ENCODE results near the gene CUEDC1.

Gene CUEDC1

DNA sequence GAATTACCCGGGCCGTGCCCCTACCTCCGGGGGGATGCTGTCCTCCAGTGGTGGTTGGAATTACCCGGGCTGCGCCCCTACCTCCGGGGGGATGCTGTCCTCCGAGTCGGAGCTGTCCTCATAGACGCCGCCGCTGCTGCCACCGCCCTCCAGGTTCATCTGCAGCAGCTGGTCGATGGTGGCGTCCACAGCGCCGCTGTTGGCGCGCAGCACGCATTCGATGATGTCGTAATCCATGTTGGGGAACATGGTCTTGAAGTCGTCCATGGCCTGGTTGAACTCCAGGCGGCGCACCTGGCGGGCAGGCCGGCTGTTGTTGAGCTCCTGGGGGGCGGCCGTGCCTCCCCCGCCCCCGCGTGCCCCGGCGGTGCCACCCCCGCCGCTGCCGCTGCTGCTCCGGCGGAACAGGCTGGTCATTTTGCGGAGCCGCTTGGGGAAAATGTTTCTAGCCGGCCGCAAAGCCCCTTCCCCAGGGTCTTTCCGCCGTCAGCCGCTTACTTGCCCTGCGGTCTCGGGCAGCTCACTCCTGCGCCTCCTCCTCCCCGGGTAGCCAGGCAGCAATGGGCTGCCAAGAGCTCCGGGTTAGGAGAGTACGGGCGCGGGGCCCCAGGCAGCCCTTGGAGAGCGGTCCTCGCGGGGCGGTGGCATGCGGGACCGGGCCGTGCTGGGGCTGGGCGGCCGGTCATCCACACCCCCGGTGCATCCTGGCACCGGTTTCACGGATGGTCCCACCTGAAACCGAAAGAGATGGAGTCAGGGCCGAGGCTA lies 69.9 kb downstream of the CUEDC1 start:
- H3K4me3 ChIP-seq (ENCODE audit: low read length) = no peak overlapping the region
- DNase-seq (ENCODE audit: low read depth) = no peak
- TF ChIP-seq, protein P1, sequence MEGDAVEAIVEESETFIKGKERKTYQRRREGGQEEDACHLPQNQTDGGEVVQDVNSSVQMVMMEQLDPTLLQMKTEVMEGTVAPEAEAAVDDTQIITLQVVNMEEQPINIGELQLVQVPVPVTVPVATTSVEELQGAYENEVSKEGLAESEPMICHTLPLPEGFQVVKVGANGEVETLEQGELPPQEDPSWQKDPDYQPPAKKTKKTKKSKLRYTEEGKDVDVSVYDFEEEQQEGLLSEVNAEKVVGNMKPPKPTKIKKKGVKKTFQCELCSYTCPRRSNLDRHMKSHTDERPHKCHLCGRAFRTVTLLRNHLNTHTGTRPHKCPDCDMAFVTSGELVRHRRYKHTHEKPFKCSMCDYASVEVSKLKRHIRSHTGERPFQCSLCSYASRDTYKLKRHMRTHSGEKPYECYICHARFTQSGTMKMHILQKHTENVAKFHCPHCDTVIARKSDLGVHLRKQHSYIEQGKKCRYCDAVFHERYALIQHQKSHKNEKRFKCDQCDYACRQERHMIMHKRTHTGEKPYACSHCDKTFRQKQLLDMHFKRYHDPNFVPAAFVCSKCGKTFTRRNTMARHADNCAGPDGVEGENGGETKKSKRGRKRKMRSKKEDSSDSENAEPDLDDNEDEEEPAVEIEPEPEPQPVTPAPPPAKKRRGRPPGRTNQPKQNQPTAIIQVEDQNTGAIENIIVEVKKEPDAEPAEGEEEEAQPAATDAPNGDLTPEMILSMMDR (IDR thresholded peaks at IDR 0.05; ENCODE audit: insufficient read depth, low read depth, low read length, missing control alignments) = no peak

- TF ChIP-seq, protein P1 (IDR thresholded peaks at IDR 0.05; ENCODE audit: insufficient read depth, low read depth, low read length, missing control alignments) = no peak
- H3K4me3 ChIP-seq (ENCODE audit: low read length) = no peak overlapping the region
- DNase-seq (ENCODE audit: low read depth) = no peak
Observed at GRCh38 chr17:57881783-57882351, 73.3 kb downstream of the CUEDC1 start.

DNA sequence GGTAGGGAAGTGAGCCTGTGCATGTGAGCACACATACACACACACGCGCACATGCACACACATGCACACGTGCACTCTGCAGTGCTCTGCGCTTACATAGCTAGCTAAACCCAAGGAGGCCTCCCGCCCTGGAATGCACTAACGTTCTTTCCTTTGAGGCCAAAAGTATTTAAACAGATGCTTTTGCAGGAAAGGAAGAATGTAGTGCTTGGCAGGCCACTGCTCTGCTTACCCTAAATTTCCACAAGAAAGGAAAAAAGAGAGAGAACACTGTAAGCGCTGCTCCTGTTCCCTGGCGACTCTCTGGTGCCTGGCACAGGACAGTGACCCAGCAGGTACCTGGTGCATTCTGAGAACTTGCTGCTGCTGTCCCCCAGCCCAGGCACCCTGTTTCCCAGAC lies 74.1 kb downstream of the CUEDC1 start:
- no peak for DNase-seq (ENCODE audit: low read depth)
- H3K4me3 ChIP-seq (ENCODE audit: low read length) = no peak overlapping the region
- TF ChIP-seq, protein P1 (IDR thresholded peaks at IDR 0.05; ENCODE audit: insufficient read depth, low read depth, low read length, missing control alignments) = no peak

DNA sequence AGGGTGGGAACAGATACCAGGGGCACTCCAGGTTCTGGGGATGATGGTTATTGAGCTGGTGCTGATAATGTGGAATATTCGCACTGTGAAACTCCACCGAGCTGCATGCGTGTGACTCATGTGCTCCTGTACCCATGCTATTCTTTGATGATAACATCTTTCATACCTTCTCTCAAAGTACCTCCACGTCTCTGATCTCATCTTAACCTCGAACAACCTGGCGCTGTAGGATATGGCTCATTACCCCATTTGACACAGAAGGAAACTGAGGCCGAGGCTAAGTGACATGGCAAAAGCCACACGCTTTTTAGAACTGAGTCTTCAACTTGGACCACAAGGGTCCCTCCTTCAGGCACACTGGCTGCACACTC lies 75.1 kb downstream of the CUEDC1 start:
- peak; percentile 62 for DNase-seq (ENCODE audit: low read depth)
- H3K4me3 ChIP-seq (ENCODE audit: low read length) = no peak overlapping the region
- TF ChIP-seq, protein P1 (IDR thresholded peaks at IDR 0.05; ENCODE audit: insufficient read depth, low read depth, low read length, missing control alignments) = no peak

DNA sequence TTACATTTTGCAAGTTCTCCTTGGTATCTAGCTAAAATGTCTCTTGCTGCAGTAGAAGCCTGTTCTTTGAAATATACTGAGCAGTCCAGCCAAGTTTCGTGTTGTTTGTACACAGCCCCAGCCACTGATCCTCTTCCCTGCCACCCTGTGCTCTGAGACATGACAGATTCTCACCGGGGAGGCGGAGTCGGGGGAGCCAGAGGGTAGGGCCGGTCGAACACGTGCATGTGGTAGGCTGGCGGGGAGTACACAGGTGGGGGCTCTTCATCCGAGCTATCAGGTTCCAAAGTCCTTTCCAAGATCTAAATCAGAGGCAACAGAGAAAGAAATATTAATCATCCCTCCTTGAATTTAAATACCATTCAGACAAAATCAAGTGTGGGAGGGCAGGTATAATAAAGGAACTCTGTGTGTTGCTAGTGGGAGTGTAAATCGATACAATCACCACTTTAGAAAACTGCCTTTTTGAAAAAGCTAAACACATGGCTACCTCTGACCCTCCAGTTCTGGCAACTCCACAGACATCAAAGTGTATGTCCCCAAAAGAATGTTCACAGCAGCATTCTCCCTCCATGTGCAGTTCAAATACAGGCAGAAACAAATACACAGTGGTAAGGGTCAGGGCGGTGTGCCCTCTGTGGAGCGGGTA lies 75.7 kb downstream of the CUEDC1 start:
- TF ChIP-seq, protein P1 (IDR thresholded peaks at IDR 0.05; ENCODE audit: insufficient read depth, low read depth, low read length, missing control alignments) = no peak
- H3K4me3 ChIP-seq (ENCODE audit: low read length) = no peak overlapping the region
- no peak for DNase-seq (ENCODE audit: low read depth)

- H3K4me3 ChIP-seq (ENCODE audit: low read length) = no peak overlapping the region
- no peak for DNase-seq (ENCODE audit: low read depth)
Observed at GRCh38 chr17:57877803-57878377, 77.3 kb downstream of the CUEDC1 start.

More at GRCh38 chr17:57877803-57878377, 77.3 kb downstream of the CUEDC1 start:
- TF ChIP-seq, protein P1 (IDR thresholded peaks at IDR 0.05; ENCODE audit: insufficient read depth, low read depth, low read length, missing control alignments) = no peak
